ENCODE data around the gene ARRB1.

ARRB1 gene

GRCh38 chr11:75319035-75319877, 32.2 kb downstream of the ARRB1 start:
- peak; percentile 56 for ATAC-seq (ENCODE audit: low read depth)
- H3K27ac ChIP-seq (ENCODE audit: poor library complexity, severe bottlenecking) = no peak overlapping the region

GRCh38 chr11:75317446-75318122, 33.9 kb downstream of the ARRB1 start:
- H3K36me3 ChIP-seq (ENCODE audit: low read depth) = no peaks in the 10 kb centered on the region
- no peak for TF ChIP-seq CTCF (IDR thresholded peaks at IDR 0.05; ENCODE audit: poor library complexity, severe bottlenecking)
- H3K27me3 ChIP-seq (ENCODE audit: insufficient read depth, poor library complexity, severe bottlenecking) = no peaks in the 10 kb centered on the region
- ATAC-seq (ENCODE audit: low read depth) (no peak), DNase-seq (ENCODE audit: low spot score) (no peak)
- no peaks in the 10 kb centered on the region for H3K4me1 ChIP-seq (ENCODE audit: insufficient read depth, poor library complexity, severe bottlenecking)
- H3K9me3 ChIP-seq (ENCODE audit: severe bottlenecking) = no peaks in the 10 kb centered on the region
- no peak overlapping the region for H3K4me3 ChIP-seq (ENCODE audit: severe bottlenecking)
- H3K27ac ChIP-seq (ENCODE audit: poor library complexity, severe bottlenecking) = no peak overlapping the region

More at GRCh38 chr11:75319035-75319877, 32.2 kb downstream of the ARRB1 start:
- DNase-seq (ENCODE audit: low spot score) = no peak
- Histone ChIP-seq H3K36me3 (ENCODE audit: low read depth) (no peaks in the 10 kb centered on the region), H3K27me3 (ENCODE audit: insufficient read depth, poor library complexity, severe bottlenecking) (no peaks in the 10 kb centered on the region), H3K9me3 (ENCODE audit: severe bottlenecking) (no peaks in the 10 kb centered on the region), H3K4me3 (ENCODE audit: severe bottlenecking) (no peak overlapping the region), H3K4me1 (ENCODE audit: insufficient read depth, poor library complexity, severe bottlenecking) (no peaks in the 10 kb centered on the region)
- no peak for TF ChIP-seq CTCF (IDR thresholded peaks at IDR 0.05; ENCODE audit: poor library complexity, severe bottlenecking)

GRCh38 chr11:75315439-75315805, 36.0 kb downstream of the ARRB1 start:
- H3K9me3 ChIP-seq (ENCODE audit: severe bottlenecking) = no peaks in the 10 kb centered on the region
- TF ChIP-seq CTCF (IDR thresholded peaks at IDR 0.05; ENCODE audit: poor library complexity, severe bottlenecking) = no peak
- no peak for ATAC-seq (ENCODE audit: low read depth)
- no peak overlapping the region for H3K27ac ChIP-seq (ENCODE audit: poor library complexity, severe bottlenecking)
- no peaks in the 10 kb centered on the region for H3K27me3 ChIP-seq (ENCODE audit: insufficient read depth, poor library complexity, severe bottlenecking)
- DNase-seq (ENCODE audit: low spot score) = no peak
- H3K4me1 ChIP-seq (ENCODE audit: insufficient read depth, poor library complexity, severe bottlenecking) = no peaks in the 10 kb centered on the region
- H3K36me3 ChIP-seq (ENCODE audit: low read depth) = no peaks in the 10 kb centered on the region
- no peak overlapping the region for H3K4me3 ChIP-seq (ENCODE audit: severe bottlenecking)

- H3K27ac ChIP-seq (ENCODE audit: poor library complexity, severe bottlenecking) = no peak overlapping the region
- no peak for DNase-seq (ENCODE audit: low spot score)
- TF ChIP-seq CTCF (IDR thresholded peaks at IDR 0.05; ENCODE audit: poor library complexity, severe bottlenecking) = no peak
- no peaks in the 10 kb centered on the region for H3K27me3 ChIP-seq (ENCODE audit: insufficient read depth, poor library complexity, severe bottlenecking)
- H3K36me3 ChIP-seq (ENCODE audit: low read depth) = no peaks in the 10 kb centered on the region
- H3K4me1 ChIP-seq (ENCODE audit: insufficient read depth, poor library complexity, severe bottlenecking) = no peaks in the 10 kb centered on the region
- no peaks in the 10 kb centered on the region for H3K9me3 ChIP-seq (ENCODE audit: severe bottlenecking)
- ATAC-seq (ENCODE audit: low read depth) = no peak
- no peak overlapping the region for H3K4me3 ChIP-seq (ENCODE audit: severe bottlenecking)
Observed at GRCh38 chr11:75314771-75315438, 36.6 kb downstream of the ARRB1 start.
